ENCODE results near the gene ODAPH.

GRCh38 chr4:75596061-75596460, 40.2 kb downstream of the ODAPH start:
- TF ChIP-seq CTCF (IDR thresholded peaks at IDR 0.05) (no peak), EZH2 (IDR thresholded peaks at IDR 0.05; ENCODE audit: borderline replicate concordance, insufficient read depth, low read depth, low read length, poor library complexity, severe bottlenecking) (no peak)
